HG02763 (cell line): ENCODE data around the gene GNG14.
A peak's percentile ranks its signal among the peaks of the same experiment; 100 is the strongest.
"Not testable (repeated sequence)": the region's sequence is repeated elsewhere in the genome, so short reads cannot be mapped to it uniquely, and the experiment has no call there.

ENCODE experiments used
- ATAC-seq: cut with Tn5 transposase; IDR thresholded peaks from one replicate; pipeline ENCODE4 v1.9.1; 2021; ENCODE audit warnings: mild to moderate bottlenecking, moderate library complexity; ENCODE audit not compliant: unreplicated experiment

GNG14 gene

GRCh38 chr19:12695096-12695495 lies 7.3 kb downstream of the GNG14 start:
- ATAC-seq: no peak

- no peak for ATAC-seq
Measured at GRCh38 chr19:12695514-12695913, 7.7 kb downstream of the GNG14 start.

GRCh38 chr19:12695997-12696365 lies 8.2 kb downstream of the GNG14 start:
- peak; percentile 24 for ATAC-seq

GRCh38 chr19:12696366-12697335 lies 8.9 kb downstream of the GNG14 start, which contains the start of gene FBXW9:
Gene FBXW9 (minus strand): TSS chr19:12696631. CDS start chr19:12696581, 50 bp downstream.
- ATAC-seq: peak; percentile 72

GRCh38 chr19:12697425-12697824 lies 9.6 kb downstream of the GNG14 start:
- ATAC-seq: not testable (repeated sequence)

GRCh38 chr19:12698138-12698537 lies 10.3 kb downstream of the GNG14 start:
- no peak for ATAC-seq

- ATAC-seq: no peak
Measured at GRCh38 chr19:12701596-12702282, 13.9 kb downstream of the GNG14 start.

- ATAC-seq: no peak
Measured at GRCh38 chr19:12703046-12703445, 15.2 kb downstream of the GNG14 start.

- no peak for ATAC-seq
Measured at GRCh38 chr19:12705169-12705568, 17.4 kb downstream of the GNG14 start.

- ATAC-seq: no peak
Measured at GRCh38 chr19:12705654-12706331, 18.0 kb downstream of the GNG14 start.

GRCh38 chr19:12706332-12706718 lies 18.5 kb downstream of the GNG14 start:
- ATAC-seq: no peak

- no peak for ATAC-seq
Measured at GRCh38 chr19:12708641-12709040, 20.8 kb downstream of the GNG14 start.

- ATAC-seq: no peak
Measured at GRCh38 chr19:12711187-12711586, 23.4 kb downstream of the GNG14 start.

- ATAC-seq: not testable (repeated sequence)
Measured at GRCh38 chr19:12712077-12712476, 24.3 kb downstream of the GNG14 start.

GRCh38 chr19:12713304-12713703 lies 25.5 kb downstream of the GNG14 start:
- ATAC-seq: not testable (repeated sequence)

- ATAC-seq: no peak
Measured at GRCh38 chr19:12715102-12715501, 27.3 kb downstream of the GNG14 start.

GRCh38 chr19:12715929-12716328 lies 28.1 kb downstream of the GNG14 start:
- ATAC-seq: no peak

GRCh38 chr19:12720296-12720695 lies 32.5 kb downstream of the GNG14 start:
- ATAC-seq: no peak

GRCh38 chr19:12720851-12721655 lies 33.3 kb downstream of the GNG14 start:
- ATAC-seq: no peak
